SK-N-SH (cell line): ENCODE results near the gene SIK2. TPM values are rescaled to one million over a fixed set of nuclear protein-coding genes. Genes with fewer than 3 reads are reported as not detected.

ENCODE experiments used
- CTCF ChIA-PET: fragments of 300-600, 350-600 bp; formaldehyde crosslinking; extraction: SDS; loops from one replicate; lab custom pipeline; 2021; lab: Yijun Ruan, JAX
- POLR2A ChIA-PET: fragments of 350-600 bp; sonication (Branson Sonifier 250); formaldehyde crosslinking; extraction: SDS; loops from one replicate; lab custom pipeline; 2020; ENCODE audit warnings: antibody characterized with exemption, inconsistent platforms; lab: Yijun Ruan, JAX
- DNase-seq: peaks from one replicate; pipeline ENCODE4 v3.0.0; 2012
- H2AFZ ChIP-seq: fragments of 200-600 bp; sonication (generic); 2 replicates; pipeline ENCODE4 v1.8.1; 2016; ENCODE audit warnings: antibody characterized with exemption, mild to moderate bottlenecking, low read depth
- H3F3A ChIP-seq: fragments of 200-600 bp; sonication (generic); replicated peaks from 2 replicates; pipeline ENCODE3; 2016; ENCODE audit warnings: antibody characterized with exemption, mild to moderate bottlenecking; ENCODE audit not compliant: insufficient read depth
- H3K27ac ChIP-seq, 2 experiments: fragments of 200-500 bp in 1 of 2; fragments of 200-600 bp in 1 of 2; sonication (Bioruptor generic) in 1 of 2; sonication (generic), shearing (Covaris generic) in 1 of 2; 2 replicates each; pipeline versions ENCODE4 v1.5.1 to v1.6.1; 2014 to 2016; ENCODE audit warnings: low read depth in 2 of 2, inconsistent platforms in 1 of 2, low read length in 1 of 2, mild to moderate bottlenecking in 1 of 2, mixed read lengths in 1 of 2
- H3K27me3 ChIP-seq: fragments of 200-600 bp; sonication (generic), shearing (Covaris generic); 2 replicates; pipeline ENCODE4 v1.6.1; 2016; ENCODE audit warnings: mixed run types; ENCODE audit not compliant: insufficient read depth
- H3K36me3 ChIP-seq, 2 experiments: fragments of 200-500 bp in 1 of 2; fragments of 200-600 bp in 1 of 2; sonication (Bioruptor generic) in 1 of 2; sonication (generic) in 1 of 2; replicated peaks in 1 of 2; 2 replicates each; pipeline versions ENCODE3 to v1.5.1; 2014 to 2016; ENCODE audit warnings: low read length in 1 of 2, mild to moderate bottlenecking in 1 of 2; ENCODE audit not compliant: insufficient read depth in 2 of 2, control insufficient read depth in 1 of 2
- H3K4me1 ChIP-seq, 2 experiments: fragments of 200-500 bp in 1 of 2; fragments of 200-600 bp in 1 of 2; sonication (Bioruptor generic) in 1 of 2; sonication (generic), shearing (Covaris generic) in 1 of 2; 2 replicates each; pipeline versions ENCODE4 v1.5.1 to v1.6.1; 2014 to 2016; ENCODE audit warnings: low read depth in 1 of 2, low read length in 1 of 2, mixed run types in 1 of 2; ENCODE audit not compliant: insufficient read depth in 2 of 2, control insufficient read depth in 1 of 2
- H3K4me2 ChIP-seq: fragments of 200-600 bp; sonication (generic), shearing (Covaris generic); 2 replicates; pipeline ENCODE4 v1.6.1; 2017; ENCODE audit warnings: mixed run types
- H3K4me3 ChIP-seq, 2 experiments: fragments of 200-500 bp in 1 of 2; fragments of 200-600 bp in 1 of 2; sonication (Bioruptor generic) in 1 of 2; sonication (generic), shearing (Covaris generic) in 1 of 2; 2 replicates each; pipeline versions ENCODE4 v1.5.1 to v1.8.1; 2014 to 2016; ENCODE audit warnings: low read depth in 2 of 2, inconsistent platforms in 1 of 2, low read length in 1 of 2, mild to moderate bottlenecking in 1 of 2, mixed read lengths in 1 of 2, moderate library complexity in 1 of 2
- H3K79me2 ChIP-seq: fragments of 200-600 bp; sonication (generic); 2 replicates; pipeline ENCODE4 v1.8.1; 2017; ENCODE audit warnings: mild to moderate bottlenecking; ENCODE audit not compliant: insufficient read depth
- H3K9ac ChIP-seq: fragments of 200-600 bp; sonication (generic); 2 replicates; pipeline ENCODE4 v1.6.1; 2017; ENCODE audit warnings: mixed run types
- H3K9me2 ChIP-seq: fragments of 200-600 bp; sonication (generic); 2 replicates; pipeline ENCODE4 v1.6.1; 2017; ENCODE audit warnings: mixed run types
- H3K9me3 ChIP-seq: fragments of 200-600 bp; sonication (generic); 2 replicates; pipeline ENCODE4 v1.6.1; 2017; ENCODE audit warnings: mixed run types, mild to moderate bottlenecking, moderate library complexity
- H4K20me1 ChIP-seq: fragments of 200-600 bp; sonication (generic); 2 replicates; pipeline ENCODE4 v1.6.1; 2017; ENCODE audit warnings: mild to moderate bottlenecking, mixed run types; ENCODE audit not compliant: insufficient read depth
- CHD2 ChIP-seq: fragments of 150-350 bp; IDR thresholded peaks from 2 replicates; pipeline ENCODE4 v1.6.1; 2018; ENCODE audit warnings: low read length; ENCODE audit not compliant: partially characterized antibody
- CTCF ChIP-seq: fragments of 200-600 bp; sonication (generic); IDR thresholded peaks from 2 replicates; pipeline ENCODE4 v1.6.1; 2017; ENCODE audit warnings: antibody characterized with exemption, mild to moderate bottlenecking, moderate library complexity
- ELF1 ChIP-seq: IDR thresholded peaks from 2 replicates; pipeline ENCODE4 v1.4.0; 2012
- EZH2phosphoT487 ChIP-seq: fragments of 200-600 bp; sonication (generic); IDR thresholded peaks from 2 replicates; pipeline ENCODE4 v1.6.1; 2017; ENCODE audit warnings: low read depth, mixed run types, mild to moderate bottlenecking, antibody characterized with exemption, moderate library complexity, borderline replicate concordance
- MAX ChIP-seq: IDR thresholded peaks from 2 replicates; pipeline ENCODE4 v1.4.0; 2012; ENCODE audit warnings: low read depth
- PBX3 ChIP-seq: IDR thresholded peaks from 2 replicates; pipeline ENCODE4; 2012
- RFX5 ChIP-seq: IDR thresholded peaks from 2 replicates; pipeline ENCODE4 v1.6.1; 2012; ENCODE audit warnings: mild to moderate bottlenecking, improper control_type of control experiment, low read length
- TEAD4 ChIP-seq: IDR thresholded peaks from 2 replicates; pipeline ENCODE4 v1.4.0; 2012; ENCODE audit warnings: mild to moderate bottlenecking, borderline replicate concordance; ENCODE audit not compliant: insufficient read depth
- WGBS: methylation state at CpG from one replicate; pipeline ENCODE4 v1.1.6; 2017; ENCODE audit warnings: low lambda C conversion rate; 5-methylcytosine and 5-hydroxymethylcytosine counted together
- polyA plus RNA-seq, 3 experiments: library from polyadenylated mRNA; depleted of rRNA; stranded (reverse); fragments of >200 nt; gene quantifications; 2 replicates each; pipeline ENCODE4 v1.2.3, GENCODE V29; 2012
- TF ChIP-seq, protein P1 (sequence below): IDR thresholded peaks from 2 replicates; pipeline ENCODE4 v1.6.1; 2012; ENCODE audit warnings: mild to moderate bottlenecking, low read depth, low read length, moderate library complexity
- TF ChIP-seq, protein P2 (sequence below): IDR thresholded peaks from 2 replicates; pipeline ENCODE4 v1.4.0; 2012; ENCODE audit warnings: low read depth, borderline replicate concordance
- TF ChIP-seq, protein P3 (sequence below): fragments of 150-350 bp; IDR thresholded peaks from 2 replicates; pipeline ENCODE4 v1.6.1; 2016; ENCODE audit warnings: mild to moderate bottlenecking, low read depth, low read length
- TF ChIP-seq, protein P4 (sequence below): fragments of 150-350 bp; IDR thresholded peaks from 2 replicates; pipeline ENCODE4 v1.6.1; 2017; ENCODE audit warnings: antibody characterized with exemption, low read length, low read depth, borderline replicate concordance

Gene SIK2
- polyA plus RNA-seq, 1 of the 3 experiments (the other 2 are of a cell fraction), result 8.9 TPM

DNA sequence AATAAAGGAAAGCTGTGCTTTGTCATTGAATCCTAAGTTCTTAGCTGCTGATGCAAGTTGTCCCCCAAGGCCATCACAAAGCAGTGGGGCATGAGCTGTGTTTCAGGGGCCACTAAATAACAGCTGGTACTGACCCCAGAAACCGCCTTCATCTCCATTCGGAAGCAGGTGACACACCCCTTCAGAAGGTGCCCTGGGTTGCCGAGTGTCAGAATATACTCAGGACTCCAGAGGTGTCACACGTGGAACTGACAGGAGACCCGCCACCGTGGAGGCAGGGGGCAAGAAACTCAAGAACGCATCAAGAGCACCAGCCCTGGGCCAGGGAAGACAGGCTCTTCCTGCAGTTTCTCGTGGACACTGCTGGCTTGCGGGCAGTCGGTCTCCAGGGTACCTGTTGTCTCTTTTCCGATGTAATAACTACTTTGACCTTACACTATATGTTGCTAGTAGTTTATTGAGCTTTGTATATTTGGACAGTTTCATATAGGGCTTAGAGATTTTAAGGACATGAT is 122.4 kb downstream of the SIK2 start:
- ChIA-PET CTCF (no interaction called here), POLR2A (no interaction called here)

More for the DNA sequence above, 122.4 kb downstream of the SIK2 start:
- Histone ChIP-seq H4K20me1 (no peaks in the 10 kb centered on the region), H3F3A (no peaks in the 10 kb centered on the region), H3K4me3 (no peak overlapping the region), H3K27ac (no peak overlapping the region; a peak in 1 of 4 replicates), H3K4me1 (peaks cover 0 to 36% of the 10 kb centered on the region in 2 experiments; a peak in 1 of 4 replicates), H2AFZ (no peak overlapping the region), H3K79me2 (no peaks in the 10 kb centered on the region), H3K9ac (no peak overlapping the region), H3K27me3 (no peaks in the 10 kb centered on the region), H3K9me2 (no peaks in the 10 kb centered on the region), H3K9me3 (no peaks in the 10 kb centered on the region), H3K4me2 (no peak overlapping the region), H3K36me3 (peaks cover 44 to 81% of the 10 kb centered on the region in 2 experiments)
- no peak for DNase-seq
- WGBS, result 97% methylated on average over 10 of the region's 11 CpGs
- TF ChIP-seq, protein P1, sequence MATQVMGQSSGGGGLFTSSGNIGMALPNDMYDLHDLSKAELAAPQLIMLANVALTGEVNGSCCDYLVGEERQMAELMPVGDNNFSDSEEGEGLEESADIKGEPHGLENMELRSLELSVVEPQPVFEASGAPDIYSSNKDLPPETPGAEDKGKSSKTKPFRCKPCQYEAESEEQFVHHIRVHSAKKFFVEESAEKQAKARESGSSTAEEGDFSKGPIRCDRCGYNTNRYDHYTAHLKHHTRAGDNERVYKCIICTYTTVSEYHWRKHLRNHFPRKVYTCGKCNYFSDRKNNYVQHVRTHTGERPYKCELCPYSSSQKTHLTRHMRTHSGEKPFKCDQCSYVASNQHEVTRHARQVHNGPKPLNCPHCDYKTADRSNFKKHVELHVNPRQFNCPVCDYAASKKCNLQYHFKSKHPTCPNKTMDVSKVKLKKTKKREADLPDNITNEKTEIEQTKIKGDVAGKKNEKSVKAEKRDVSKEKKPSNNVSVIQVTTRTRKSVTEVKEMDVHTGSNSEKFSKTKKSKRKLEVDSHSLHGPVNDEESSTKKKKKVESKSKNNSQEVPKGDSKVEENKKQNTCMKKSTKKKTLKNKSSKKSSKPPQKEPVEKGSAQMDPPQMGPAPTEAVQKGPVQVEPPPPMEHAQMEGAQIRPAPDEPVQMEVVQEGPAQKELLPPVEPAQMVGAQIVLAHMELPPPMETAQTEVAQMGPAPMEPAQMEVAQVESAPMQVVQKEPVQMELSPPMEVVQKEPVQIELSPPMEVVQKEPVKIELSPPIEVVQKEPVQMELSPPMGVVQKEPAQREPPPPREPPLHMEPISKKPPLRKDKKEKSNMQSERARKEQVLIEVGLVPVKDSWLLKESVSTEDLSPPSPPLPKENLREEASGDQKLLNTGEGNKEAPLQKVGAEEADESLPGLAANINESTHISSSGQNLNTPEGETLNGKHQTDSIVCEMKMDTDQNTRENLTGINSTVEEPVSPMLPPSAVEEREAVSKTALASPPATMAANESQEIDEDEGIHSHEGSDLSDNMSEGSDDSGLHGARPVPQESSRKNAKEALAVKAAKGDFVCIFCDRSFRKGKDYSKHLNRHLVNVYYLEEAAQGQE, result no peak
- no peak for TF ChIP-seq EZH2phosphoT487
- TF ChIP-seq, protein P2, sequence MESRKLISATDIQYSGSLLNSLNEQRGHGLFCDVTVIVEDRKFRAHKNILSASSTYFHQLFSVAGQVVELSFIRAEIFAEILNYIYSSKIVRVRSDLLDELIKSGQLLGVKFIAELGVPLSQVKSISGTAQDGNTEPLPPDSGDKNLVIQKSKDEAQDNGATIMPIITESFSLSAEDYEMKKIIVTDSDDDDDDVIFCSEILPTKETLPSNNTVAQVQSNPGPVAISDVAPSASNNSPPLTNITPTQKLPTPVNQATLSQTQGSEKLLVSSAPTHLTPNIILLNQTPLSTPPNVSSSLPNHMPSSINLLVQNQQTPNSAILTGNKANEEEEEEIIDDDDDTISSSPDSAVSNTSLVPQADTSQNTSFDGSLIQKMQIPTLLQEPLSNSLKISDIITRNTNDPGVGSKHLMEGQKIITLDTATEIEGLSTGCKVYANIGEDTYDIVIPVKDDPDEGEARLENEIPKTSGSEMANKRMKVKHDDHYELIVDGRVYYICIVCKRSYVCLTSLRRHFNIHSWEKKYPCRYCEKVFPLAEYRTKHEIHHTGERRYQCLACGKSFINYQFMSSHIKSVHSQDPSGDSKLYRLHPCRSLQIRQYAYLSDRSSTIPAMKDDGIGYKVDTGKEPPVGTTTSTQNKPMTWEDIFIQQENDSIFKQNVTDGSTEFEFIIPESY, result no peak
- TF ChIP-seq, protein P3, sequence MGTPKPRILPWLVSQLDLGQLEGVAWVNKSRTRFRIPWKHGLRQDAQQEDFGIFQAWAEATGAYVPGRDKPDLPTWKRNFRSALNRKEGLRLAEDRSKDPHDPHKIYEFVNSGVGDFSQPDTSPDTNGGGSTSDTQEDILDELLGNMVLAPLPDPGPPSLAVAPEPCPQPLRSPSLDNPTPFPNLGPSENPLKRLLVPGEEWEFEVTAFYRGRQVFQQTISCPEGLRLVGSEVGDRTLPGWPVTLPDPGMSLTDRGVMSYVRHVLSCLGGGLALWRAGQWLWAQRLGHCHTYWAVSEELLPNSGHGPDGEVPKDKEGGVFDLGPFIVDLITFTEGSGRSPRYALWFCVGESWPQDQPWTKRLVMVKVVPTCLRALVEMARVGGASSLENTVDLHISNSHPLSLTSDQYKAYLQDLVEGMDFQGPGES, result no peak
- no peak for TF ChIP-seq RFX5
- no peak for TF ChIP-seq CTCF
- TF ChIP-seq CHD2, result no peak
- TF ChIP-seq, protein P4, sequence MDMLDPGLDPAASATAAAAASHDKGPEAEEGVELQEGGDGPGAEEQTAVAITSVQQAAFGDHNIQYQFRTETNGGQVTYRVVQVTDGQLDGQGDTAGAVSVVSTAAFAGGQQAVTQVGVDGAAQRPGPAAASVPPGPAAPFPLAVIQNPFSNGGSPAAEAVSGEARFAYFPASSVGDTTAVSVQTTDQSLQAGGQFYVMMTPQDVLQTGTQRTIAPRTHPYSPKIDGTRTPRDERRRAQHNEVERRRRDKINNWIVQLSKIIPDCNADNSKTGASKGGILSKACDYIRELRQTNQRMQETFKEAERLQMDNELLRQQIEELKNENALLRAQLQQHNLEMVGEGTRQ, result no peak
- TF ChIP-seq ELF1, result no peak
- no peak for TF ChIP-seq TEAD4
- TF ChIP-seq MAX, result no peak
- no peak for TF ChIP-seq PBX3
